CD4-positive, alpha-beta T cell treated with Interleukin-1 beta for 1 hour (primary cell): ENCODE data around the gene CNTFR.
"Not testable (repeated sequence)": the region's sequence is repeated elsewhere in the genome, so short reads cannot be mapped to it uniquely, and the experiment has no call there.

ENCODE experiments used
- DNase-seq, 2 donors: peaks; one replicate each; pipeline ENCODE4 v3.0.0-alpha.2; 2020 to 2022

Gene CNTFR

GRCh38 chr9:34554211-34555001 is 35.1 kb downstream of the CNTFR start:
- no peak for DNase-seq

- no peak for DNase-seq
Observed at GRCh38 chr9:34553511-34554021, 36.0 kb downstream of the CNTFR start.

- no peak for DNase-seq
Observed at GRCh38 chr9:34552986-34553385, 36.5 kb downstream of the CNTFR start.

- DNase-seq = no peak
Observed at GRCh38 chr9:34552606-34552981, 36.9 kb downstream of the CNTFR start.

- DNase-seq = no peak
Observed at GRCh38 chr9:34551751-34552605, 37.5 kb downstream of the CNTFR start.

GRCh38 chr9:34550681-34551270 is 38.7 kb downstream of the CNTFR start:
- DNase-seq = no peak

- DNase-seq = no peak
Observed at GRCh38 chr9:34550016-34550680, 39.4 kb downstream of the CNTFR start.

GRCh38 chr9:34549407-34549732 is 40.2 kb downstream of the CNTFR start:
- DNase-seq = no peak

- peak; percentile 16 to 29 for DNase-seq
Observed at GRCh38 chr9:34547960-34548611, 41.4 kb downstream of the CNTFR start.

- DNase-seq = peak; percentile 27 to 37
Observed at GRCh38 chr9:34546834-34547827, 42.4 kb downstream of the CNTFR start.

DNA sequence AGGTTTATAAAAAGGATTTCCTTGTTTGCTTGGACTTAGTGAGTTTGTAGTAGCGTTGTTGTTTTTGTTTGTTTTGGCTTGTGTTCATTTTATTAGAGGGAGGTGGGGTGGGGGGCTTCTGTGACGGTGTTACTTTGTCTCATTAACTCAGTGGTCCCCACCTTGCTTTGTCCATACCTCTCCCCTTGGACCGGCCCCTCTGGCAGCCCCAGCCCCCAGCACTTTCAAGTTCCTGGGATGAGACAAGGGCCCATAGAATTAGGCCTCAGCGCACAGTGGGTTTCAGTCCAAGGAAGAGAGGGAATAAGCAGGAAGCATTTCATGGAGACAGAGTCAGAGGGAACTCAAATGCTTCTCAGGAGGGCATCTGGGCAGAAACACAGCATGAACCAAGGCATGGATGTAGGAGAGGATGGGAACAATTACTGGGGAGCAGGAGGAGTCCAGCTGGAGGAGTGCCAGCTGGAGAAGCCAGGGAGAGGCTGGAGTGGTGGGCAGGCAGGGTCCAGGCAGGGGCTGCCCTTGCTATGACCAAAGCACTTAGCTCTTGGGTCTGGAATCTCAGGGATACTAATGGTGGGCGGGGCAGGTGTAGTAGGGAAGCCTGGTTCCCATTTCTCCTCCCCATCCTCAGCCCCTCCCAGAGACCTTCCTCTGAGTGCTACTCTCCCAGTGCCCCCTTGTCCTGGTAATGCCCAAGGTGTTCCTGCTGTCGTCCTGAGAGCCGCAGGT is 43.3 kb downstream of the CNTFR start:
- DNase-seq = no peak

DNA sequence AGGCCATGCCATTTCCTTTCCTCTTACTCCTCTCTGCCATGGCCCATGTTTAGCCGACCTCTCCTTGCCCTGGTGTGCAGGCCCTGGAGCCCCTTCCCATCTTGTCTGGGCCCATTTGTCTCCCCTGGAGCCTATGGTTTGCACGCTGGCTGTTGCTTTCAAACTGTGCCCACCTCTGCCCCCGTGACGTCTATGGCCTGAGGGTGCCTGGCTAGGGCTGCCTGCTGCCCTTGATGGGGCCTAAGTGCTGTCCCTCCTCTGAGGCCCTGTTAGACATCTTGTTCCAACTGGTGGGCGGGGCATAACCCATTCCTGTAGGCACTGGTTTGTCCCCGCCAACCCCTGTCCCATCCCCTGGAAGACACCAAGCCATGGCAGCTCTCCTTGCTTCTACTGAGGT is 44.0 kb downstream of the CNTFR start:
- no peak for DNase-seq

GRCh38 chr9:34544035-34544434 is 45.5 kb downstream of the CNTFR start:
- DNase-seq = no peak

DNA sequence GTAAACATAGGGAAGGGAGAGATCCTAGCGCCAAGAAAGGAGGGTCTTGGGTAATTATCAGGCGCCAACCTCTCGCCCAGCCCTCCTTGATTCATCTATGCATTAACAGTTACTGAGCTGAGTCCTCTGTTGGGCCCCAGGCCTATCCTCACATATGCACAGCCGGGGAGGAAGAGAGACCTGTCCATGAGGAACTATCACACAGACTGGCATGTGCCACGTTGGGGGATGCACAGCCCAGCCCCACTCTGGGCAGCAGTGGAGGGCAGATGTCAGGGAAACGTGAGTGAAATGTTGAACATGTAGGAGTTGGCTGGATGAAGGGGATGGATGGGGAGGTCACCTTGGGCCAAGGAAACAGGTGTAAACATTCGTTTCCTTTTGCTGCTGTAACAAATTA is 48.0 kb downstream of the CNTFR start:
- DNase-seq = no peak

GRCh38 chr9:34540827-34541226 is 48.7 kb downstream of the CNTFR start:
- DNase-seq = no peak

- DNase-seq = no peak
Observed at GRCh38 chr9:34536685-34537084, 52.8 kb downstream of the CNTFR start.

DNA sequence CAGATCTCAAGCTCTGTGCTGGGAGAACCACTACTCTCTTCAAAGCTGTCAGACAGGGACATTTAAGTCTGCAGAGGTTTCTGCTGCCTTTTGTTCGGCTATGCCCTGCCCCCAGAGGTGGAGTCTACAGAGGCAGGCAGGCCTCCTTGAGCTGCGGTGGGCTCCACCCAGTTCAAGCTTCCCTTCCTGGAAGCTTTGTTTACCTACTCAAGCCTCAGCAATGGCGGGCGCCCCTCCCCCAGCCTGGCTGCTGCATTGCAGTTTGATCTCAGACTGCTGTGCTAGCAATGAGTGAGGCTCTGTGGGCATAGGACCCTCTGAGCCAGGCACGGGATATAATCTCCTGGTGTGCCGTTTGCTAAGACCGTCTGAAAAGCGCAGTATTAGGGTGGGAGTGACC is 57.5 kb downstream of the CNTFR start:
- DNase-seq = not testable (repeated sequence)

DNA sequence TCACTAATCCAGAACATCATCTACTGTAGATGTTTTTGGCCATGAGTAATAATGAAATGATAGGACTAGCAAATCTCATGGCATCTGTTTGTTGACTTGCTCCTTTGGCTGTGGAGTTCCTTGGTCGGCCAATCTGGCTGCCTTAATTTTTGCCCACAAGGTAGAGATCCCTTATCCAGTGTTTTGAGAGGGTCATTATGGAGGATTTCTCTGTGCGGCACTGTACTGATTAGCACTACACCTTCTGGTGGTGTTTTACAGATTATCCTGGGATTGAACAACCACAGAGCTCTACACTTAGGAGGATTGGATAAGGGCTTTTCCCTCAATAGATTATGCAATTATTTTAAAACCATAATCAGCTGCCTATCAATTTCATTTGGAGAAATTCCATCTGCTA is 63.5 kb downstream of the CNTFR start:
- DNase-seq = no peak

- DNase-seq = no peak
Observed at GRCh38 chr9:34524349-34524748, 65.2 kb downstream of the CNTFR start.

DNA sequence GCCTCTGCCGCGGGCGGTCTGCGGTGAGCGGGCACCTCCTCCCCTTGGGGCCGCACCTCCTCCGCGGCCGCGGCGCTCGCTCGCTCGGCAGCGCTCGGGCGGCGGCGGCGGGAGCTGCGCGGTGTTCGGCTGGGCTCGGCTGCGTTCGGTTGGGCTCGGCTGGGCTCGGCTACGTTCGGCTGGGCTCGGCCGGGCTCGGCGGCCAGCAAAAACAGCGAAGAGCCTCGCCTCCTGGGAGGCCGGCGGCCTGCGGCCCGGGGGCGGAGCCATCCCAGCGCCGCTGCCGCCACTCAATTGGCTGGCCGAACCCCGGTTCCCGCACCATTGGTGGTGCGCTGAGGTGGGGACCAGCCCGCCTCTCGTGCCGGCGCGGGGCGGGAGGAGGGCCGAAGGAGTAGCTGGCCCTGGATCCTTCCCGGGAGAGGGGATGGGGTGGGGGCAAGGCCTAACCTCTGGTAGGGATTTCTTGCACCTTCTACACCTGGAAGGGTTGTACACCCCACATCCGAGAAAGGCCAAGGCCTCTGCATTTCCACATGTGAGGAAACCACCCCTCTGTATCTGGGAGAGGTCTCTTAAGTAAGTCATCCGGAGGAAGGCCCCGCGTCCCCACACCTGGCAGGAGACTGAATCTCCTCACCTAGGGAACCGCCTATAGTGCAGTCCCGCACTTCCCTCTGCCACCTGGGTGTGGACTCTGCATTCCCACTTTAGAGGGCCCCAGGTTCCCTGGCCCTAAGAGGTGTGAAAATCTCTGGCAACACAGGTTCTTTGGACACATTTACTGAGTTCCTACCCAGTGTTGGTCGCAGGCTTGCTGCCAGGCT is 66.3 kb downstream of the CNTFR start, which contains the start of gene ENHO:
Gene ENHO (minus strand): TSS at position 20 of the 827 bp plus-strand sequence. CDS start 1,295 bp downstream, outside the sequence.
- DNase-seq = peak; percentile 92 to 94
